Body of pancreas (tissue), 4 donors: ENCODE data around the gene ATAD3C. TPM values are rescaled to one million over a fixed set of nuclear protein-coding genes. Genes with fewer than 3 reads are reported as not detected.
"Not testable (repeated sequence)": the region's sequence is repeated elsewhere in the genome, so short reads cannot be mapped to it uniquely, and the experiment has no call there.

ENCODE experiments used
- ATAC-seq: fragments of 150-250 bp; one replicate; pipeline ENCODE4 v1.9.1; 2016
- DNase-seq, 4 donors: peaks; one replicate each; pipeline ENCODE4 v3.0.0-alpha.2; 2019
- H3K27ac ChIP-seq, 4 donors: fragments of 200-600 bp; sonication (generic); 1 replicate in 3 of 4; 2 replicates in 1 of 4; pipeline versions ENCODE4 v1.5.1 to v1.6.1; 2016 to 2019; ENCODE audit warnings: mild to moderate bottlenecking in 1 of 4, mixed read lengths in 1 of 4, moderate library complexity in 1 of 4
- H3K27me3 ChIP-seq, 2 donors: fragments of 200-600 bp; sonication (generic); one replicate each; pipeline ENCODE4 v1.6.0; 2016; ENCODE audit warnings: mild to moderate bottlenecking in 1 of 2
- H3K36me3 ChIP-seq, 2 donors: fragments of 200-600 bp; sonication (generic); replicated peaks in 1 of 2; 2 replicates each; pipeline ENCODE4 v1.5.1; 2016; ENCODE audit warnings: low read depth in 2 of 2; ENCODE audit not compliant: insufficient read depth in 1 of 2
- H3K4me1 ChIP-seq: fragments of 200-600 bp; sonication (generic); one replicate; pipeline ENCODE4 v1.6.0; 2016
- H3K4me3 ChIP-seq, 2 donors: fragments of 200-600 bp; sonication (generic); 1 replicate in 1 of 2; 2 replicates in 1 of 2; pipeline ENCODE4 v1.5.1; 2016 to 2019
- H3K9me3 ChIP-seq, 3 donors: fragments of 200-600 bp; sonication (generic); 1 replicate in 2 of 3; 2 replicates in 1 of 3; pipeline ENCODE4 v1.5.1; 2016
- CTCF ChIP-seq, 7 experiments: fragments of 450-650 bp in 4 of 7; fragments of 200-600 bp in 3 of 7; sonication (generic) in 3 of 7; IDR thresholded peaks; one replicate each; pipeline ENCODE4 v1.5.1; 2016 to 2019; ENCODE audit warnings: antibody characterized with exemption in 7 of 7
- POLR2A ChIP-seq, 3 donors: fragments of 450-650 bp; IDR thresholded peaks; one replicate each; pipeline ENCODE4 v1.6.1; 2016; ENCODE audit warnings: antibody characterized with exemption in 3 of 3, mild to moderate bottlenecking in 2 of 3
- WGBS, 2 donors: methylation state at CpG; one replicate each; pipeline ENCODE4 v1.1.5; 2017; 5-methylcytosine and 5-hydroxymethylcytosine counted together
- intact Hi-C: fragments of 100-400 bp; cut with DNase I; formaldehyde crosslinking; loops from one replicate; pipeline ENCODE4 v1.15.1; 2023
- total RNA-seq, 2 donors: library from RNA; depleted of rRNA; stranded (reverse); fragments of >200 nt; gene quantifications; one replicate each; pipeline ENCODE4 v1.1.0, GENCODE V29; 2016

ATAD3C gene
- total RNA-seq, 2 donors from 2014 or later = 1.6 to 2.3 TPM

- Histone ChIP-seq H3K4me3 (no peak overlapping the region), H3K27me3 (no peaks in the 10 kb centered on the region), H3K4me1 (no peaks in the 10 kb centered on the region), H3K36me3 (peaks cover 13 to 20% of the 10 kb centered on the region in 2 donors), H3K9me3 (no peaks in the 10 kb centered on the region), H3K27ac (no peak overlapping the region)
- DNase-seq (no peak), ATAC-seq (no peak)
- intact Hi-C loops = no loop called here
- 92 to 95% methylated on average over 12 to 18 of the region's 18 CpGs for WGBS, 2 donors
- TF ChIP-seq CTCF (IDR thresholded peaks at IDR 0.05) (no peak), POLR2A (IDR thresholded peaks at IDR 0.05) (no peak)
Measured at GRCh38 chr1:1487701-1488100, 38.2 kb downstream of the ATAD3C start.

GRCh38 chr1:1489231-1489630, 39.7 kb downstream of the ATAD3C start:
- Histone ChIP-seq H3K4me1 (no peaks in the 10 kb centered on the region), H3K36me3 (peaks cover 7 to 11% of the 10 kb centered on the region in 2 donors)

GRCh38 chr1:1489861-1490260, 40.4 kb downstream of the ATAD3C start:
- intact Hi-C loops = loop anchor here (10.0 kb wide), 1 partner anchor 95 kb away; the partner anchor contains the start of gene CCNL2
- DNase-seq = no peak

More at GRCh38 chr1:1489231-1489630, 39.7 kb downstream of the ATAD3C start:
- Histone ChIP-seq H3K4me3 (no peak overlapping the region), H3K9me3 (no peaks in the 10 kb centered on the region), H3K27me3 (no peaks in the 10 kb centered on the region), H3K27ac (no peak overlapping the region)
- 96% methylated on average over 10 to 14 of the region's 16 CpGs for WGBS, 2 donors
- TF ChIP-seq POLR2A (IDR thresholded peaks at IDR 0.05) = no peak
- intact Hi-C loops = no loop called here
- DNase-seq (no peak), ATAC-seq (no peak)

GRCh38 chr1:1490633-1491230, 41.2 kb downstream of the ATAD3C start:
- peaks cover 7 to 9% of the 10 kb centered on the region in 2 donors for H3K36me3 ChIP-seq
- no peak for ATAC-seq
- no peaks in the 10 kb centered on the region for H3K4me1 ChIP-seq
- H3K4me3 ChIP-seq = no peak overlapping the region
- no peak overlapping the region for H3K27ac ChIP-seq
- H3K9me3 ChIP-seq = no peaks in the 10 kb centered on the region
- TF ChIP-seq POLR2A (IDR thresholded peaks at IDR 0.05) (no peak), CTCF (IDR thresholded peaks at IDR 0.05) (no peak)
- intact Hi-C loops = loop anchor here (10.0 kb wide), 1 partner anchor 96 kb away; the partner anchor contains the start of gene CCNL2
- no peak for DNase-seq
- WGBS, 2 donors = 96 to 100% methylated on average over 2 to 21 of the region's 25 CpGs
- H3K27me3 ChIP-seq = no peaks in the 10 kb centered on the region

More at GRCh38 chr1:1489861-1490260, 40.4 kb downstream of the ATAD3C start:
- Histone ChIP-seq H3K36me3 (peaks cover 7 to 9% of the 10 kb centered on the region in 2 donors), H3K27me3 (no peaks in the 10 kb centered on the region), H3K4me3 (no peak overlapping the region), H3K4me1 (no peaks in the 10 kb centered on the region), H3K9me3 (no peaks in the 10 kb centered on the region), H3K27ac (no peak overlapping the region)
- 95 to 100% methylated on average over 5 to 18 of the region's 19 CpGs for WGBS, 2 donors
- TF ChIP-seq POLR2A (IDR thresholded peaks at IDR 0.05) = no peak
- TF ChIP-seq CTCF (IDR thresholded peaks at IDR 0.05) = no peak
- no peak for ATAC-seq

GRCh38 chr1:1491601-1492000, 42.1 kb downstream of the ATAD3C start:
- intact Hi-C loops = loop anchor here (10.0 kb wide), 1 partner anchor 97 kb away; the partner anchor contains the start of gene CCNL2
- Histone ChIP-seq H3K36me3 (peaks cover 7 to 9% of the 10 kb centered on the region in 2 donors), H3K4me1 (no peaks in the 10 kb centered on the region), H3K27ac (no peak overlapping the region), H3K9me3 (no peaks in the 10 kb centered on the region), H3K27me3 (no peaks in the 10 kb centered on the region), H3K4me3 (no peak overlapping the region)
- ATAC-seq = no peak
- no peak for DNase-seq
- TF ChIP-seq CTCF (IDR thresholded peaks at IDR 0.05) = no peak
- TF ChIP-seq POLR2A (IDR thresholded peaks at IDR 0.05) = no peak
- 95 to 98% methylated on average over 10 of the region's 10 CpGs for WGBS, 2 donors

- not testable (repeated sequence) for H3K9me3 ChIP-seq, H3K4me3 ChIP-seq, H3K27ac ChIP-seq, H3K36me3 ChIP-seq, ATAC-seq, DNase-seq, H3K27me3 ChIP-seq, H3K4me1 ChIP-seq
- intact Hi-C loops = loop anchor here (10.0 kb wide), 1 partner anchor 100 kb away; the partner anchor contains the start of gene CCNL2
- 91 to 100% methylated on average over 5 to 18 of the region's 22 CpGs for WGBS, 2 donors
Measured at GRCh38 chr1:1494311-1494710, 44.8 kb downstream of the ATAD3C start.

- WGBS, 2 donors = 92 to 93% methylated on average over 6 to 15 of the region's 18 CpGs
- not testable (repeated sequence) for DNase-seq
Measured at GRCh38 chr1:1495461-1495975, 46.0 kb downstream of the ATAD3C start.

More at GRCh38 chr1:1495461-1495975, 46.0 kb downstream of the ATAD3C start:
- H3K27me3 ChIP-seq, H3K4me3 ChIP-seq, H3K27ac ChIP-seq, H3K9me3 ChIP-seq, H3K4me1 ChIP-seq, H3K36me3 ChIP-seq: not testable (repeated sequence)
- ATAC-seq = peak; percentile 23
- intact Hi-C loops = loop anchor here (10.0 kb wide), 1 partner anchor 101 kb away; the partner anchor contains the start of gene CCNL2
